Chondrocyte (in vitro differentiated cells): ENCODE results near the gene DPH2. TPM values are rescaled to one million over a fixed set of nuclear protein-coding genes. Genes with fewer than 3 reads are reported as not detected.

Experiments used
- DNase-seq: peaks from one replicate; pipeline ENCODE4 v3.0.0; 2021; ENCODE audit warnings: mixed read lengths, low spot score
- H3K27ac Mint-ChIP-seq: one replicate; pipeline ENCODE4 v1.8.0; 2021; ENCODE audit warnings: mild to moderate bottlenecking, moderate library complexity, mixed read lengths; ENCODE audit not compliant: unreplicated experiment
- H3K27me3 Mint-ChIP-seq: 2 replicates; pipeline ENCODE4 v1.8.0; 2021; ENCODE audit warnings: low read depth, mixed read lengths
- H3K36me3 Mint-ChIP-seq: 2 replicates; pipeline ENCODE4 v1.8.0; 2021; ENCODE audit warnings: low read depth, mixed read lengths
- H3K4me1 Mint-ChIP-seq: 2 replicates; pipeline ENCODE4 v1.8.0; 2021; ENCODE audit warnings: low read depth, mild to moderate bottlenecking, mixed read lengths
- H3K4me3 Mint-ChIP-seq: one replicate; pipeline ENCODE4 v1.8.0; 2021; ENCODE audit warnings: mild to moderate bottlenecking, moderate library complexity, mixed read lengths; ENCODE audit not compliant: unreplicated experiment
- H3K9me3 Mint-ChIP-seq: 2 replicates; pipeline ENCODE4 v1.8.0; 2021; ENCODE audit warnings: low read depth, mixed read lengths
- total RNA-seq: library from RNA; stranded (reverse); gene quantifications from 3 replicates; pipeline ENCODE4 v1.2.1, GENCODE V29; 2021
- TF ChIP-seq, protein P1 (sequence below): fragments of 200-600 bp; sonication (generic); IDR thresholded peaks from 2 replicates; pipeline ENCODE4 v1.5.0; 2021; ENCODE audit warnings: antibody characterized with exemption, mild to moderate bottlenecking, moderate library complexity

The DPH2 gene
- total RNA-seq, 1 donor from 2014 or later: 22.4 TPM

DNA sequence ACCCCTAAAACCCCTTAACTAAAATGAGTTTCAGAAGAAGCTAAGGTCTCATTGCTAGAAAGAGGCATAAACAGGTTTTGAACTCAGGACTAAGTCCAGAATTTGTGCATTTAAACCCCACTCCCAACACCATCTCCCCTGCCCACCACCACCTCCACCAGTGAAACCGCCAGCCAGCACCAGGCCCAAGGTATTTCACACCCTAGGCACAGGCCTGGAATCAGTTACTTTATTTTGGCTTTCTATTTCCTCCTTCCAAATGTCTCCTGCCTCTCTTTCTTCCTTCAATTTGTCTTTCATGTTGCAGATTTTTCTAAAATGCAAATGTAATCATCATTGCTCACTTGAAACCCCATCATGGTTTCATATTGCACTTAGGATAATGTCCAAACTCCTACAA is 24.9 kb upstream of the DPH2 start:
- Mint-ChIP-seq H3K27ac (no peak overlapping the region), H3K27me3 (peaks cover 3% of the 10 kb centered on the region), H3K36me3 (peaks cover 1% of the 10 kb centered on the region), H3K4me1 (peaks cover 28% of the 10 kb centered on the region), H3K9me3 (no peaks in the 10 kb centered on the region), H3K4me3 (no peak overlapping the region)
- no peak for DNase-seq
- TF ChIP-seq, protein P1, sequence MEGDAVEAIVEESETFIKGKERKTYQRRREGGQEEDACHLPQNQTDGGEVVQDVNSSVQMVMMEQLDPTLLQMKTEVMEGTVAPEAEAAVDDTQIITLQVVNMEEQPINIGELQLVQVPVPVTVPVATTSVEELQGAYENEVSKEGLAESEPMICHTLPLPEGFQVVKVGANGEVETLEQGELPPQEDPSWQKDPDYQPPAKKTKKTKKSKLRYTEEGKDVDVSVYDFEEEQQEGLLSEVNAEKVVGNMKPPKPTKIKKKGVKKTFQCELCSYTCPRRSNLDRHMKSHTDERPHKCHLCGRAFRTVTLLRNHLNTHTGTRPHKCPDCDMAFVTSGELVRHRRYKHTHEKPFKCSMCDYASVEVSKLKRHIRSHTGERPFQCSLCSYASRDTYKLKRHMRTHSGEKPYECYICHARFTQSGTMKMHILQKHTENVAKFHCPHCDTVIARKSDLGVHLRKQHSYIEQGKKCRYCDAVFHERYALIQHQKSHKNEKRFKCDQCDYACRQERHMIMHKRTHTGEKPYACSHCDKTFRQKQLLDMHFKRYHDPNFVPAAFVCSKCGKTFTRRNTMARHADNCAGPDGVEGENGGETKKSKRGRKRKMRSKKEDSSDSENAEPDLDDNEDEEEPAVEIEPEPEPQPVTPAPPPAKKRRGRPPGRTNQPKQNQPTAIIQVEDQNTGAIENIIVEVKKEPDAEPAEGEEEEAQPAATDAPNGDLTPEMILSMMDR: no peak

DNA sequence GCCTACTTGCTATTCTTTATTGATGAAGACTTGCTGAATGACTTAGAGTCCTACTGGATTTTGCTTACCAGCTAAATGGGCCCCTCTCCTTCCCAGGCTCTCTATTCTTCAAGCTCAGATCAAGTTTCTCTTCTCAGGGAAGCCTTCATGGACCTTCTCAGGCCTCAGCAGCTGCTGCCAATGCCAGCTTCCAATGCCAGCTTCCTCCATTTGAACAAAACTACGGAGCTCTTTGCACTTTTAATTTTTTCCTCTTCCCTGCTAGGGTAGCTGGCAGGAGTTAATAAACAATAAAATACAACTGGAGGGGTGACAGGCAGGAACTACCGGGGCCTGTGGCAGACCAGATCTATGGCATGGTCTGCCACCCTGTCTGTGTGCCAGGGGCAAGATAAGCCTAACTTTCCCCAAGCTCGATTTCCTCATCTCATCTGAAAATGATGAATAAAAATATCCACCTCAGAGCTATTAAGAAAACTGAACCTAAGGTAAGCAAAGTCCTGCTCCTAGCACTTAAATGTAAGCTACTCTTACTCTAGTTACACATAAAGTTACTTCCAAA is 24.1 kb upstream of the DPH2 start:
- H3K4me1 Mint-ChIP-seq: peaks cover 32% of the 10 kb centered on the region
- no peaks in the 10 kb centered on the region for H3K27me3 Mint-ChIP-seq
- DNase-seq: no peak
- peak overlapping the region; percentile 98 for H3K27ac Mint-ChIP-seq
- H3K9me3 Mint-ChIP-seq: no peaks in the 10 kb centered on the region
- TF ChIP-seq, protein P1: no peak
- H3K36me3 Mint-ChIP-seq: peaks cover 6% of the 10 kb centered on the region
- peak overlapping the region; percentile 86 for H3K4me3 Mint-ChIP-seq

DNA sequence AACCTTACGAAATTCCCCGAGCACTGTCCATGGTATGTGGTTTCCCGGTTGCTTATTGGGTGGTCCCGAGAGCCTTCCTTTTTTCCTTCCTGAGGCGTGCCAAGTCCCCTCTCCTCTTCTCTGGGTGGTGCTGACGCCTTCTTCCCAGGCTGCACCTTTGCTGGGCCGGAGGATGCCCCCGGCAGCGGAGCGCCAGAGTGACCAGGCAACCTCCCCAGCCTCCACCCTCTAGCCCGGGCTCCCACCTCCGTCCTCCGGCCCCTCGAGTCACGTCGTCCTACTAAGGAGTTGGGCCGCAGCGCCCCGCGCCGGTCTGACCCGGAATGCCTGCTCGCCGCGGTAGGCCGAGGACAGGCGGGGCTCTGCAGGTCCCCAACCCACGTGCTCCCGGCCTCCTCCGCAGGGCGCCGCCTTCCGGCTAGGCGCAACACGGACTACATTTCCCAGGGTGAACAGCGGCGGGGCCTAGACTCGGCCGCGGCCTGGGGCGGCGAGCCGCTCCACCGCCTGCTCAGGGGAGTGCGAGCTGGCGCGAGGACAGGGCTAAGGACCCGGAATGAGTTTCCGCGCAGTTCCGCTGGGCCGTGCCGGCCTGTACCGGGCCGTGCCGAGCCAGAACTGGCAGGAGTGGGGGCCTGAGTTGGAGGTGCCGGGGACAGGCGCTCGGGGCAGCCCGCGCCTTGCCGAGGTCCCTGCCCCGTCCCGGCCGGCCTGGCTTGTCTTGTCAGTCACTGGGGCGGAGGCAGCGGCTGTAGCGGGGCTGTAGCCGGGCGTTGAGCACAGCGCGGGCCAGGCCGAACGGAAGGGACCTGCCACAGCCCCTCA is 23.4 kb upstream of the DPH2 start, which contains the start of gene IPO13:
Gene IPO13 (plus strand): TSS at position 715 of the 825 bp plus-strand sequence. CDS start 651 bp downstream, outside the sequence.
- peak within 1 kb of the TSS; percentile 98 for H3K27ac Mint-ChIP-seq
- H3K4me1 Mint-ChIP-seq: peaks cover 33% of the 10 kb centered on the region
- TF ChIP-seq, protein P1: peak; percentile 82
- H3K9me3 Mint-ChIP-seq: no peaks in the 10 kb centered on the region
- no peaks in the 10 kb centered on the region for H3K27me3 Mint-ChIP-seq
- DNase-seq: peak; percentile 98
- peak within 1 kb of the TSS; percentile 86 for H3K4me3 Mint-ChIP-seq
- H3K36me3 Mint-ChIP-seq: peaks cover 6% of the 10 kb centered on the region

DNA sequence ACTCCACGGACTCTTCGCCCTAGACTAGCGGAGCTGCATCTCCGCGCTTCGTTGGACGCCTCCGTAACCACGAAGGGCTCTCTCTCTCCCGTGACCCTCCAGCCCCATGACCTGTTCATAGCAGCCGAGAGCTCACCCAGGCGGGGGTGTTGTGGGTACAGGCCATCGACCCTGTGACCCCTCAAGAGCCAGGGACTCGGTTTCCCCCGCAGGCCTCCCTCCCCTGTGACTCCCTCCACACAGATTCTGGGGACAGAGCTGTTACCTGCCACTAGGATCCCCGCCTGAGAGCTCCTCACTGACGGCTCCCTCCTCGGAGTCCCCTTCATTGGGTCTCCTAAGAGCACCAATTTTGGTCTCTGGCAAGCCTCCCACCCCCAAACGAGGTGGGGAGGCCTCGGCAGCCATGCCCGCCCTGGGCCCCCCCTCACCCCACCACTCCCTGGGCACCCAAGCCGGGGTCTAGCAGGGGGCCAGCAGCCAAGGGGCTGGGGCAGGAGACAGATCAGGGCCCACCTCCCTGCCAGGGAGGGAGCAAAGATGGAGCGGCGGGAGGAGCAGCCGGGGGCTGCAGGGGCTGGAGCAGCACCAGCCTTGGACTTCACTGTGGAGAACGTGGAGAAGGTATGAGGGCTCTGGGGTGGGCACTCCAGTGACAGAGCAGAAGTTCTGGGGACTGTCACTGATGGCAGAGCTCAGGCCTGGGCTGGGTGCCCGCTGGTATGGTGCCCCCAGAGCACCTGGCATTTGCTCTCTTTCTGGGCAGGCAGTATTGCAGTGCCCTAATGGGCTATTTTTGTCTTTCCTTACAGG is 22.5 kb upstream of the DPH2 start:
- H3K4me1 Mint-ChIP-seq: peaks cover 33% of the 10 kb centered on the region
- H3K36me3 Mint-ChIP-seq: peaks cover 6% of the 10 kb centered on the region
- peak overlapping the region; percentile 98 for H3K27ac Mint-ChIP-seq
- no peaks in the 10 kb centered on the region for H3K9me3 Mint-ChIP-seq
- H3K4me3 Mint-ChIP-seq: peak overlapping the region; percentile 86
- H3K27me3 Mint-ChIP-seq: no peaks in the 10 kb centered on the region
- DNase-seq: no peak
- TF ChIP-seq, protein P1: no peak

DNA sequence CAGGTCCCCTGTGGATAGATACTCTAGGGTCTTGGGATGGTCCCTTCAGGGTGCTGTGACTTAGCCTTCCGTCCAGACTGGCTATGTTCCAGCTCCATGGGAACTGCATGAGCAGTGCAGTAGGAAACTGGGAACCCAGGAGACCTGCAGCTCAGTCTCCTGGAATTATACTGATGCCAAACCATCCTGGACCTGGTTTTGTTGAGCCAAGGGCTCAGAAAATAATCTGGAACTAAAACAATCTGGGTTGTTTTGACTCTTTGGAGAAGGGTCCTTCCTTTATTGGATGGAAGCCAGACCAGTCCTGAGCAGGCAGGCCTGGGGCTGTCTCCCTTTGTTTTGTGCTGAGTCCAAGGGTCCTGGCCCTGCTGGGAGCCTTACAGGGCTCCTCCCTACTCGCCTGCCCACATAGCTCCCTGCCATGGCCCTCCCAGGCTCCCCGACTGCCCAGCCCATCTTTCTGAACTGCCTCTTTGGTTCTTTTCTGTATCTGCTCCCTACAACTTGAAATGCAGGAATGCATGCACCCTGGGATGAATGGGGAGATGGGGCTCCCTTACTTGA is 21.9 kb upstream of the DPH2 start:
- DNase-seq: no peak
- H3K27me3 Mint-ChIP-seq: no peaks in the 10 kb centered on the region
- TF ChIP-seq, protein P1: no peak
- peaks cover 6% of the 10 kb centered on the region for H3K36me3 Mint-ChIP-seq
- H3K27ac Mint-ChIP-seq: no peak overlapping the region
- H3K4me3 Mint-ChIP-seq: peak overlapping the region; percentile 86
- H3K9me3 Mint-ChIP-seq: no peaks in the 10 kb centered on the region
- peaks cover 33% of the 10 kb centered on the region for H3K4me1 Mint-ChIP-seq
